GM19240 (cell line): Measurements from ENCODE around the gene SH3D19.

Experiments
- DNase-seq: peaks from one replicate; pipeline ENCODE4 v3.0.0; 2011; ENCODE audit warnings: low spot score; ENCODE audit not compliant: insufficient read length

The SH3D19 gene

DNA sequence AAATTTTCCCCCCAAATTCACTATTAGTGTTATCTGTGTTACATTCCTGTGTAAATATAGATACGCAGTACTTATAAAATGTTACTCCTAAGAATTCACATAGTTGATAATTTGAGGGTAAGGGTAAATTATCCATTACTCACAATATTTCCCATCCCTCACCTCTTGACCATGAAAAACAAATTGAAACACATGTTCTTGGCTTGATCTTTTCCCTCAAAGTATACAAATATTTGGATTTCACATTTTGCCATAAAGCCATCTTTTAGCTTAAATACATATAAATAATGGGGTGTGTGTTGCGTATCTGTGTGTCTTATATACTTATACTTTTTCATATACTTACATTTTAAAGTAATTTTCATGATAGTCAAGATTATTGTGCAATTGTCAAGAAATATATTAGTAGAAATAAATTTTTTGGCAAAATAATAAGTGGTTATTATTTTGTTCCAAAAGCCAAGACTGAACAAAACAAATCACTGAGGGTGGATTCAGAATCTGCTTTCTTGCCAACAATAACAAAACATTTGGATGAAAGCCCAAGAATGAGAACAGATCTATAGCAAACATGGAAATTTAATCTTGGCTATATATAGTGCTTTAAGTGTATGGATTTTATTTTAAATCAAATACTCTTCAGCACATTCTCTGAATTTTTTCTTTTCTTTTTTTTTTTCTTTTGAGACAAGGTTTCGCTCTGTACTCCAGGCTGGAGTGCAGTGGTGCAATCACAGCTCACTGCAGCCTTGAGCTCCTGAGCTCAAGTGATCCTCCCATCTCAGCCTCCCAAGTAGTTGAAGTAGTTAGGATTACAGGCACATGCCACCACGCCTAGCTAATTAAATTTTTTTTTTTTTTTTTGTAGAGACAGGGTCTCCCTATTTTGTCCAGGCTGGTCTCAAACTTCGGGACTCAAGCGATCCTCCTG lies 97.0 kb downstream of the SH3D19 start:
- no peak for DNase-seq

GRCh38 chr4:151227731-151228130 lies 97.7 kb downstream of the SH3D19 start:
- no peak for DNase-seq

- no peak for DNase-seq
These were observed 98.2 kb downstream of the SH3D19 start for GRCh38 chr4:151227172-151227571.

DNA sequence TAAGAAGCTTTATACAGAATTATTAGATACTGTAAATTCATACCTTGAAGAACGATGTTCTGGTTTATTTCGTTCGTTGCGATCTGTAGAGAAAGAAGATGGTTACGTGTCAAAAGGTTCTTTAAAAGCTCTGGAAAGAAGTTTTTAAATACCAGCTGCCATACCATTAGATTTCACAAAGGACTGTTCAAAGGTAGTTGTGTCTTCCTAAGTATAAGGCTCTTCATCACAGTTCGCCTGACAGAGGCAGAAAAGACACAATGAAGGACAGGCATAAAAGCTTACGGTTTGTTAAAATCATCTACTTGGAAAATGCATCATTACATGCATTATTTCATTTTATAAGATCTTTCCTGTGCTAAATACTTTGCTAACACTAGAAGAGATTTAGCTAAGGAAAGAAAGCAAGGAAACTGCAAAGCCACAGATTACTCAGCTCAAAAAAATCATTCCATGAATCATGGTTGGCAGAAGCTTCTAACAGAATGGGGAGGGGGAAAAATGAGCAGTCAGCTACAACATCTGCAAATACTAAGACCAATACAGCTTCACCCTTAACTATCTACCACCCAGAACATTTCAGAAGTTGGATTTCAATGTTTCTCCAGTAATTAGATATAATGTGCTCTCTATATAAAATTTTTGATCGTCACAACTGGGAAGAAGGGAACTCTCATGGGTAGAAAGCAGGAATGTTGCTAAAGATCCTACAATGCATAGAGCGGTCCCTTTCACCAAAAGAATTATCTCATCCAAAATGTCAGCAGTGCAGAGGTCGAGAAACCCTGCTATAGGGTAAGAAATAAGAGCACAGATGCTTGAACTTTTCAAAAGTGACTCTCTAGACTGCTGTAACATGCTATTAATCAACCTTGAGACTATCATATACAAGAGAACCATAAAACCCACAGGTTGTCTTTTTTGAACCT lies 99.1 kb downstream of the SH3D19 start:
- DNase-seq, result no peak

DNA sequence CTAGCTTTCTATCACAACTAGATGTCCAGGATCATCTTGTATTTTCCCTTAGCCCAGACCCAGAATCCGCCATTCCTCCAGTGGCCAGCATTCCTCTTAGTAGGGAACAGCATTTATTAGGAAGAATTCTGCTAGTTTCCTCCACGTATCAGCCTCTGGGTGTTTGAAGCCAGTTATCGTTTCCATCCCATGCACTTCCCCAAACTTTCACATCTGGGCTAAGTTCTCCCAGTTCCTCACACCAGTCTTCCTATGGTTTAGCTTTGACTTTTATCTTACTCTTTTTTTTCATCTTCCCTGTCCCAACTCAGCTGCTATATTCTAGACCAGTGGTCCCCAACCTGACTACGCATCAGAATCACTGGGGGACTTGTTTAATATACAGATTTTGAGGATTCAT lies 101.9 kb downstream of the SH3D19 start:
- DNase-seq, result no peak

GRCh38 chr4:151219948-151220347 lies 105.5 kb downstream of the SH3D19 start:
- no peak for DNase-seq

DNA sequence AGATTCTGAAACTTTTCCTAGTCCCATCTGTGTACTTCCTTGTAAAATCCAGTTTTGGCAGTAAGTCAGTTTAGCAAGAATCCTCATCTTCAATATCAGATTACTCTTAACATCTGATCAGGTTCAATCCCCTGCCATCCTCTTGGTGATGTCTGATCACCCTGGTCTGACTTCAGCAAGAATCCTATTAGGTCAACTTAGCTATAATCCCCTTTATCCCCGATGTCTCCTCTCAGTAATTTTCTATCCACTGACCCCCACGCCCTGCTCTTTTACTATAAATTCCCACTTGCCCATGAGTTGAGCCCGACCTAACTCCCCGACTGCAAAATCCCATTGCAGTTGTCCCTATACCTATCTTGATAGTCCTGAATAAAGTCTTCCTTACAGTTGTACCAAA lies 106.3 kb downstream of the SH3D19 start:
- no peak for DNase-seq

DNA sequence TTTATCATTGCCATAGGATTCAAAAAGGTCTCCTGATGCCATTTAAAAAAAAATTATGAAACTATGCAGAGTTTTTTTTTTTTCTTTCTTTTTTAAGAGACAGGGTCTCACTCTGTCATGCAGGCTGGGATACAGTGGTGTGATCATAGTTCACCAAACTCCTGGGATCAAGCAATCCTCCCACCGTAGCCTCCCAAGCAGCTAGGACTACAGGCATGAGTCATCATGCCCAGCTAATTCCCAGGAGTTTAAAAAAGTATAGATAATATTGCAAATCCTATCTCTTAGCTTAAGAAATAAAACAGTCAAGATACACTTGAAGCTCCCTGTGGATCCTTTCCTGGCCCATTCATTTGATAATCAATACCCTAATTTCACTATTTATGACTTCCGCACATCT lies 107.1 kb downstream of the SH3D19 start:
- DNase-seq, result no peak

DNA sequence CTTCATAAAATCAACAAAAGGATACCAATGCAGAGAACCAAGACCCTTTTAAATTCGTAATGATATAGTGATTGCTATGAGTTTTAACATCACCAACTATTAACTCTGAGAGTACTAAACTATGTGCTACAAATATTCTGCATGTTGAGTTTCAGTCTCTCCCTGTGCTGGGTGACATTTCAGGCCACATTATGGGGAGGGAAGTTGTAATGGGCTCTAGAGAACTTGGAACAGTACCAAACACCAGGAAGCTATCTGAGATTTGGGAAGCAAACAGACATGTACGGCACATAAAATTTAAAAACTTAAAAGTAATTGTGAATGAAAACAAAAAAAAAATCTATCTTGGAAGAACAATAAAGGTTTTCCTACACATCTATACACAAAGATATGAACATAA lies 108.1 kb downstream of the SH3D19 start:
- no peak for DNase-seq

DNA sequence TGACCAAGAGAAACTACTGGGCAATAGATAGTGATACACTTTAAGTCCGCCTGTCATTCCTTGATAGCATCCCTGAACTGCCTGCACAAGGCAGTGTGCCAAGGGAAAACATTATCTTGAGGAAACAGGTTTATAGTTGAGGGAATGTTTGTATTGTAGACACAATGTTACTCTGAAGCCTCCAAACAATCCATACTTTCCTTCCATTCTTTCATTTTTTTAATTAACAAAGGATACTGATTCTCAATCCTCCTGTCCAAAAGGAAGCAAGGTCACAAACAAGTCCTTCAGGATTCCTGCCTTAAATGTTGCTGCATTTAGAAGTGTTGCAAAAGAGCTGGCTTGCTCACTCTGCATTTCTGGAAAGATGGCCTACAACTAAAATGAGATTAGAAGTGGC lies 110.1 kb downstream of the SH3D19 start:
- no peak for DNase-seq

- DNase-seq, result no peak
These were observed 117.5 kb downstream of the SH3D19 start for GRCh38 chr4:151207868-151208267.

GRCh38 chr4:151207186-151207585 lies 118.2 kb downstream of the SH3D19 start:
- no peak for DNase-seq

- no peak for DNase-seq
These were observed 119.0 kb downstream of the SH3D19 start for GRCh38 chr4:151206241-151207005.

DNA sequence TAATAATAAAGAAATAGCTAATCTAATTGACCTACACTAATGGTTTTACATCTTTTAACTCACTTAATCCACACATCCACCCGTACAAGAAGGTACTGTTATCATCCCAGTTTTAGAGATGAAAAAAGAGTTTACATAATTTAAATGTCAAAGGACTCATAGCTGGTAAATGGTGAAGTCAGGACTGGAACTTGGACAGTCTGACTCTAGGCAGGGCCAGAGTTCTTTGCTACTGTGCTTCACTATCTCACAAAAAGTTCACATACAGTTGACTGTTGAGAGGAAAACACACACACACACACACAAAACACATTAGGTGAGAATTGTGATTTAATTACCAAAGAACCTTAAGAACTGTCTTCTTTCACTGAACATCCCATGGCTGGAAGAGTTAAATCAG lies 119.7 kb downstream of the SH3D19 start:
- no peak for DNase-seq

DNA sequence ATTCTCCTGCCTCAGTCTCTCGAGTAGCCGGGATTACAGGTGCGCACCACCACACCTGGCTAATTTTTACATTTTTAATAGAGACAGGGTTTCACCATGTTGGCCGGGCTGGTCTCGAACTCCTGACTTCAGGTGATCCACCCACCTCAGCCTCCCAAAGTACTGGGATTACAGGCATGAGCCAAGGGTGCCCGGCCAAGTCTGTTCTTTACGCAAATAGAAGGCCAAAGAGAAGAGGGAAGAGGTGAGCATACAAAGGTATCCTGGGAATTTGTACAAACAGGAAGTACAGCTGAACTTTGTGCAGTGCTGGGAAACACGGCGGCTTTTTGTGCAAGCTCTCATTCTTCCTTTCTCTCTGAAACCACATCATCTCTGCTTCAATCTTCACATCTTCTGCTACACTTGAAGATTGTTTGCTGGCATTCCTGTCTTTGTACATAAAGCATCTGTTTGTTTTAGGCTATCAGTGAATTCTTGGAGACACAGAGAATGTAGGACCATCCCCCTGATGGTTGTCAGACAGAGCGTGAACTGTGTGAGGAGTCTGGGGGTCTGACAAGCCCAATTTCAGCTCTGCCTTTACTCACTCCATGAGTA lies 120.4 kb downstream of the SH3D19 start:
- DNase-seq, result no peak

DNA sequence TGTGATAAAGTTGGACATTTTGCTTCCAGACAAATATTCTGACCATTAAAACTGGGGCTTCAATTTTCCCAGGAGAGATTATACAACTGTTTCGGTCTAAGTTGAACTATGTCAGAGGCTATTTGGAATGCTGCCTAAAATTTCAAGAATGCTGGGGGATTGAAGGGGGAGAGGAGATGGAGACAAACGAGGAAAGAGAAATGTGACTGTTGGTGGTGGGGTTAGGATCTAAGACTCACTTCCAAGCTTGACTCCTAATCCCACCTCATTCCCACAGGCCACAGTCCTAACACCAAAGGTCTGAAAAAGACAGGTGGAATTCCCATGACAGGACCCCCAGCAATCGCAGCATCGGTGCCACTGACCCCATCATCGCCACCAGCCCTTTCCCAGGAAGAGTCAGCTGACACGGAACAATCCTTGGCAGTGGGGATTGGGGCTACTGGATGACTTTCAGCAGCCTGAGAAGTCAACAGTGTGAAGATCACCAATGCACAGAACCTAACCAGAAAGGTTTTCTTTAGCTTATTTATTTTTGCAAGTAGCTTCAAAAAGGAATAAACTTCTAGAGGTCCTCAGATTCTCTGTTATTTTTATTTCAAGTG lies 122.5 kb downstream of the SH3D19 start:
- no peak for DNase-seq

- no peak for DNase-seq
These were observed 123.0 kb downstream of the SH3D19 start for GRCh38 chr4:151202381-151202780.

- no peak for DNase-seq
These were observed 125.8 kb downstream of the SH3D19 start for GRCh38 chr4:151199319-151200190.

GRCh38 chr4:151198748-151199147 lies 126.7 kb downstream of the SH3D19 start:
- DNase-seq, result no peak

GRCh38 chr4:151197247-151197646 lies 128.2 kb downstream of the SH3D19 start:
- DNase-seq, result no peak
